HG03060 (cell line): ENCODE results near the gene RPL22L1.
"Not testable (repeated sequence)": the region's sequence is repeated elsewhere in the genome, so short reads cannot be mapped to it uniquely, and the experiment has no call there.

ENCODE experiments used
- ATAC-seq: cut with Tn5 transposase; IDR thresholded peaks from one replicate; pipeline ENCODE4 v1.9.1; 2021; ENCODE audit warnings: low read depth, moderate number of reproducible peaks; ENCODE audit not compliant: unreplicated experiment

The RPL22L1 gene

GRCh38 chr3:170884109-170884930 is 14.3 kb upstream of the RPL22L1 start:
- not testable (repeated sequence) for ATAC-seq

- ATAC-seq, result not testable (repeated sequence)
Measured at GRCh38 chr3:170878688-170879087, 8.7 kb upstream of the RPL22L1 start.

GRCh38 chr3:170877311-170877710 is 7.3 kb upstream of the RPL22L1 start:
- ATAC-seq, result not testable (repeated sequence)

GRCh38 chr3:170876537-170876936 is 6.5 kb upstream of the RPL22L1 start:
- no peak for ATAC-seq

GRCh38 chr3:170869239-170869590 is 780 bp downstream of the RPL22L1 start:
- ATAC-seq, result no peak

GRCh38 chr3:170868577-170869238 is 1.3 kb downstream of the RPL22L1 start:
- no peak for ATAC-seq

GRCh38 chr3:170867143-170867937 is 2.7 kb downstream of the RPL22L1 start:
- no peak for ATAC-seq

GRCh38 chr3:170866499-170866898 is 3.5 kb downstream of the RPL22L1 start:
- no peak for ATAC-seq

GRCh38 chr3:170865209-170866094 is 4.5 kb downstream of the RPL22L1 start:
- ATAC-seq, result no peak

- no peak for ATAC-seq
Measured at GRCh38 chr3:170864525-170865208, 5.3 kb downstream of the RPL22L1 start.

- no peak for ATAC-seq
Measured at GRCh38 chr3:170863816-170864215, 6.2 kb downstream of the RPL22L1 start.

- no peak for ATAC-seq
Measured at GRCh38 chr3:170862618-170863374, 7.2 kb downstream of the RPL22L1 start.

GRCh38 chr3:170858599-170858998 is 11.4 kb downstream of the RPL22L1 start:
- ATAC-seq, result no peak

- no peak for ATAC-seq
Measured at GRCh38 chr3:170852324-170852723, 17.7 kb downstream of the RPL22L1 start.

GRCh38 chr3:170848292-170848917 is 21.6 kb downstream of the RPL22L1 start:
- ATAC-seq, result no peak

GRCh38 chr3:170844377-170844776 is 25.6 kb downstream of the RPL22L1 start:
- ATAC-seq, result no peak

GRCh38 chr3:170840291-170840859 is 29.6 kb downstream of the RPL22L1 start:
- ATAC-seq, result no peak

GRCh38 chr3:170839518-170840100 is 30.4 kb downstream of the RPL22L1 start:
- no peak for ATAC-seq
